ENCODE measurements around the gene COX5B. TPM values are rescaled to one million over a fixed set of nuclear protein-coding genes. Genes with fewer than 3 reads are reported as not detected.

Gene COX5B
- total RNA-seq, 1 donor from 2014 or later: 213 TPM

DNA sequence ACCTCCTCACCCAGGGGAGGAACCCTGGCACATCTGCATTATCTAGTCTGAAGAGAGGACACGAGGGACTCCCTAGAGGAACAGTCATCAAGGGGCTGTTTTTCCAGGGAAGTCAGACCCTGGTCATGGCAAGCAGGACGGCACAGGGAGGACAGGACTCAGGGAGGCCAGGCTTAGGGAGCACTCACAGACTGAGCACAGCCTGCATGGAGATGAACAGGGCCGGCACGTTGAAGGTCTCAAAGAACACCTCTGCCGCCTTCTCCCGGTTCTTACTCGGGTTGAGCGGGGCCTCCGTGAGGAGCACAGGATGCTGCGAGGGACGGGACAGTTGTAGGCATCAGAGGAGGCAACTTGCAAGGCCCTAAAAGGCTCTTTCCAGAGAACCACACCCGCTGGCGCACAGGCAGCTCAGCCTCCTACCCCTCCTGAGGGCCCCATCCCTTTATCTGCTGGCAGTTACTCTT is 12.9 kb downstream of the COX5B start:
- Histone ChIP-seq H4K20me1 (ENCODE audit: insufficient read depth, low read length) (peaks cover 24% of the 10 kb centered on the region), H3K9me3 (ENCODE audit: insufficient read depth, low read depth, low read length) (peaks cover 8% of the 10 kb centered on the region), H3K36me3 (ENCODE audit: insufficient read depth, low read length) (peaks cover 18% of the 10 kb centered on the region), H3K9ac (ENCODE audit: low read length) (no peak overlapping the region), H3K27me3 (ENCODE audit: insufficient read depth, low read length) (no peaks in the 10 kb centered on the region), H3K79me2 (ENCODE audit: insufficient read depth, low read length) (peaks cover 35% of the 10 kb centered on the region), H2AFZ (ENCODE audit: low read depth, low read length) (no peak overlapping the region), H3K4me1 (ENCODE audit: insufficient read depth, low read length) (peaks cover 26% of the 10 kb centered on the region), H3K4me3 (ENCODE audit: insufficient read depth, low read depth, low read length) (no peak overlapping the region), H3K4me2 (ENCODE audit: low read length) (no peak overlapping the region), H3K27ac (ENCODE audit: low read depth, low read length) (no peak overlapping the region)
- H3K4me3 Mint-ChIP-seq (ENCODE audit: unreplicated experiment): no peak overlapping the region
- FAIRE-seq (no peak), DNase-seq (ENCODE audit: low read depth) (no peak)
- TF ChIP-seq EZH2 (IDR thresholded peaks at IDR 0.05; ENCODE audit: insufficient read depth, low read length): no peak
- H3K4me1 Mint-ChIP-seq (ENCODE audit: low read depth, unreplicated experiment): peaks cover 29% of the 10 kb centered on the region
- peaks cover 28% of the 10 kb centered on the region for H3K36me3 Mint-ChIP-seq (ENCODE audit: low read depth, unreplicated experiment)
- no peaks in the 10 kb centered on the region for H3K27me3 Mint-ChIP-seq (ENCODE audit: low read depth, unreplicated experiment)
- peaks cover 12% of the 10 kb centered on the region for H3K9me3 Mint-ChIP-seq (ENCODE audit: unreplicated experiment)
- no peak overlapping the region for H3K27ac Mint-ChIP-seq (ENCODE audit: unreplicated experiment)

DNA sequence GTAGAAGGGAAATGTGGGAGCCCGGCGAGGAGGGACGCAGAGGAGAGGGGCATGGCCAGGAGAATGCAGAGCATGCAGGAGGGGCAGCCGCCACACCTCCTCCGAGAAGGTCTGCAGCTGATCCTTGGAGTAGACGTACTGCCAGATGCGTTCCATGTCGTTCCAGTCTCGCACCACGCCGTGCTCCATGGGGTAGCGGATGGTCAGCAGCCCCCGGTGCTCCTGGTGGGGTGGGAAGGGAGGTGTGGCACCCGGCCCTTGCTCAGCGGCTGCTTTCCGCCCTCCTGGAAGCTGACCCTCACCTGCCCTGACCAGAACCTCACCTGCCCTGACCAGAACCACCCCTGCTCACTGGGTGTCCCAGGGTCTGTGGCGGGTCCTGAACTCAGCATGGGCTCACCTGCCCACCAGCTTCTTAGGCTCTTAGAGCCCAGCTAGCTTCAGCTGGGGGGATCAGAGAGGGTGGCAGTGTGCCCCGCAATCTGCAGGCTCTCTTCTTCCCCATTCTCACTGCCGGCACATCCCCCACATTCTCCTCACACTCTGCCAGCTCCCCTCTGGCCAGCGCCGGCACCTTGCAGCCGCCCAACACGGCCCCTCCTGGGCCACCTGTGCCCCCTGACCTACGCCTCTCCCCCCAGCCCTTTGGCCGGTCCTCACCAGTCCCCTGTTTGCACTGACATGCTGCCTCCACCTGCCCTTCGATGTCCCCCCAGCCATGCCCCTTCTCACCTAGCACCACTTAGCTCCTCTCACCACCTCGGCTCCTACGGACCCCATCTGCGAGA is 13.6 kb downstream of the COX5B start:
- peaks cover 26% of the 10 kb centered on the region for H3K4me1 ChIP-seq (ENCODE audit: insufficient read depth, low read length)
- peaks cover 21% of the 10 kb centered on the region for H3K36me3 Mint-ChIP-seq (ENCODE audit: low read depth, unreplicated experiment)
- H3K27ac Mint-ChIP-seq (ENCODE audit: unreplicated experiment): no peak overlapping the region

DNA sequence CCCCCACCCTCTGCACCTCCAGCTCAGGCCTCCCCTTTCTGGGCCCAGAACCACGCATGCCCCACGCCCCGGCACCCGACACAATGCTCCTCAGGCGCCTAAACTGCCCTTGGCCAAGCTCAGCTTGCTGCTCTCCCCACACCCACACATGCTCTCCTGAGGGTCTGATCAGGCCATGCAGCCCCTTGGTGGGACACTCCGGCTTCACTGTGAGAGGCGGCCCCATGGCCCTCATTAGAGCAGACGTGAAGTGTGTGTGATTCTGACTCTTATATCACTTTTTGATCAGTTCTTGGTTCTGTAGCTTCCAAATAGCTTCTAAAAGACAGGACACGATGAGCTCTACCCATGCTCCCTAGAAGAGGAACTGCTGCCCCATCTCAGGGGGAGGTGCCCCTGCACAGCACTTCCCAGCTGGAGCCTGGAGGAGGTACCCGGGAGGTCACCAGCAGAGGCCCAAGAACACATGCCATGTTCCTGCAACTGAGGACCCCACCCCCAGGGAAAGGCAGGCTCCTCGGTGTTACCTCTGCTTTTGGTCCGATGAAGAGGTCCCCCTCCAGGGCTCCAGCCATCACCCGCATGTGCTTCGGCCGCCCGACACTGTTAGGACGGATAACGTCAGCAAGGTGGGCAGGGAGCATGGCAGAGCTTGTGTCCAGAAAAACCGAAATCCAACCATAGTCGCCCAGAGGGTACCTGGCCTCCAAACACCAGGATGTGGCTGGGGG is 14.3 kb downstream of the COX5B start:
- peak overlapping the region; percentile 94 for H3K4me2 ChIP-seq (ENCODE audit: low read length)
- H2AFZ ChIP-seq (ENCODE audit: low read depth, low read length): no peak overlapping the region
- H3K4me3 Mint-ChIP-seq (ENCODE audit: unreplicated experiment): peak overlapping the region; percentile 34
- FAIRE-seq (no peak), DNase-seq (ENCODE audit: low read depth) (no peak)
- peaks cover 12% of the 10 kb centered on the region for H3K36me3 ChIP-seq (ENCODE audit: insufficient read depth, low read length)
- no peaks in the 10 kb centered on the region for H3K9me3 ChIP-seq (ENCODE audit: insufficient read depth, low read depth, low read length)
- peaks cover 35% of the 10 kb centered on the region for H3K79me2 ChIP-seq (ENCODE audit: insufficient read depth, low read length)
- TF ChIP-seq, protein P1, sequence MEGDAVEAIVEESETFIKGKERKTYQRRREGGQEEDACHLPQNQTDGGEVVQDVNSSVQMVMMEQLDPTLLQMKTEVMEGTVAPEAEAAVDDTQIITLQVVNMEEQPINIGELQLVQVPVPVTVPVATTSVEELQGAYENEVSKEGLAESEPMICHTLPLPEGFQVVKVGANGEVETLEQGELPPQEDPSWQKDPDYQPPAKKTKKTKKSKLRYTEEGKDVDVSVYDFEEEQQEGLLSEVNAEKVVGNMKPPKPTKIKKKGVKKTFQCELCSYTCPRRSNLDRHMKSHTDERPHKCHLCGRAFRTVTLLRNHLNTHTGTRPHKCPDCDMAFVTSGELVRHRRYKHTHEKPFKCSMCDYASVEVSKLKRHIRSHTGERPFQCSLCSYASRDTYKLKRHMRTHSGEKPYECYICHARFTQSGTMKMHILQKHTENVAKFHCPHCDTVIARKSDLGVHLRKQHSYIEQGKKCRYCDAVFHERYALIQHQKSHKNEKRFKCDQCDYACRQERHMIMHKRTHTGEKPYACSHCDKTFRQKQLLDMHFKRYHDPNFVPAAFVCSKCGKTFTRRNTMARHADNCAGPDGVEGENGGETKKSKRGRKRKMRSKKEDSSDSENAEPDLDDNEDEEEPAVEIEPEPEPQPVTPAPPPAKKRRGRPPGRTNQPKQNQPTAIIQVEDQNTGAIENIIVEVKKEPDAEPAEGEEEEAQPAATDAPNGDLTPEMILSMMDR (IDR thresholded peaks at IDR 0.05; ENCODE audit: insufficient read depth, low read depth, low read length): no peak
- no peak for TF ChIP-seq EZH2 (IDR thresholded peaks at IDR 0.05; ENCODE audit: insufficient read depth, low read length)
- H3K4me1 Mint-ChIP-seq (ENCODE audit: low read depth, unreplicated experiment): peaks cover 29% of the 10 kb centered on the region
- no peak overlapping the region for H3K4me3 ChIP-seq (ENCODE audit: insufficient read depth, low read depth, low read length)
- H3K27me3 Mint-ChIP-seq (ENCODE audit: low read depth, unreplicated experiment): no peaks in the 10 kb centered on the region
- peaks cover 24% of the 10 kb centered on the region for H4K20me1 ChIP-seq (ENCODE audit: insufficient read depth, low read length)
- H3K9me3 Mint-ChIP-seq (ENCODE audit: unreplicated experiment): peaks cover under 1% of the 10 kb centered on the region
- H3K36me3 Mint-ChIP-seq (ENCODE audit: low read depth, unreplicated experiment): peaks cover 15% of the 10 kb centered on the region
- H3K27me3 ChIP-seq (ENCODE audit: insufficient read depth, low read length): no peaks in the 10 kb centered on the region
- H3K4me1 ChIP-seq (ENCODE audit: insufficient read depth, low read length): peaks cover 26% of the 10 kb centered on the region
- no peak overlapping the region for H3K9ac ChIP-seq (ENCODE audit: low read length)
- H3K27ac Mint-ChIP-seq (ENCODE audit: unreplicated experiment): peak overlapping the region; percentile 7
- H3K27ac ChIP-seq (ENCODE audit: low read depth, low read length): peak overlapping the region; percentile 31

More for the DNA sequence above, 13.6 kb downstream of the COX5B start:
- no peak overlapping the region for H3K27ac ChIP-seq (ENCODE audit: low read depth, low read length)
- Mint-ChIP-seq H3K4me3 (ENCODE audit: unreplicated experiment) (no peak overlapping the region), H3K9me3 (ENCODE audit: unreplicated experiment) (peaks cover 6% of the 10 kb centered on the region), H3K27me3 (ENCODE audit: low read depth, unreplicated experiment) (no peaks in the 10 kb centered on the region), H3K4me1 (ENCODE audit: low read depth, unreplicated experiment) (peaks cover 29% of the 10 kb centered on the region)
- H4K20me1 ChIP-seq (ENCODE audit: insufficient read depth, low read length): peaks cover 24% of the 10 kb centered on the region
- no peak for TF ChIP-seq EZH2 (IDR thresholded peaks at IDR 0.05; ENCODE audit: insufficient read depth, low read length)
- TF ChIP-seq, protein P1 (IDR thresholded peaks at IDR 0.05; ENCODE audit: insufficient read depth, low read depth, low read length): no peak
- DNase-seq (ENCODE audit: low read depth) (no peak), FAIRE-seq (no peak)
- H3K9me3 ChIP-seq (ENCODE audit: insufficient read depth, low read depth, low read length): peaks cover 2% of the 10 kb centered on the region
- H3K4me3 ChIP-seq (ENCODE audit: insufficient read depth, low read depth, low read length): no peak overlapping the region
- H2AFZ ChIP-seq (ENCODE audit: low read depth, low read length): no peak overlapping the region
- H3K79me2 ChIP-seq (ENCODE audit: insufficient read depth, low read length): peaks cover 35% of the 10 kb centered on the region
- H3K9ac ChIP-seq (ENCODE audit: low read length): no peak overlapping the region
- peaks cover 14% of the 10 kb centered on the region for H3K36me3 ChIP-seq (ENCODE audit: insufficient read depth, low read length)
- no peaks in the 10 kb centered on the region for H3K27me3 ChIP-seq (ENCODE audit: insufficient read depth, low read length)
- no peak overlapping the region for H3K4me2 ChIP-seq (ENCODE audit: low read length)

Data from astrocyte (in vitro differentiated cells and primary cell).